ENCODE data around the gene DHRS7.

The DHRS7 gene

GRCh38 chr14:60184905-60185555 lies 19.8 kb upstream of the DHRS7 start:
- DNase-seq, result no peak

GRCh38 chr14:60184146-60184904 lies 19.1 kb upstream of the DHRS7 start:
- DNase-seq, result peak in 2 of 56 donors; percentile 6 to 50

GRCh38 chr14:60183741-60184140 lies 18.5 kb upstream of the DHRS7 start:
- no peak for DNase-seq

GRCh38 chr14:60183138-60183537 lies 17.9 kb upstream of the DHRS7 start:
- no peak for DNase-seq

- DNase-seq, result no peak
Observed at GRCh38 chr14:60179431-60179869, 14.3 kb upstream of the DHRS7 start.

- DNase-seq, result no peak
Observed at GRCh38 chr14:60178820-60179219, 13.6 kb upstream of the DHRS7 start.

GRCh38 chr14:60178164-60178563 lies 13.0 kb upstream of the DHRS7 start:
- DNase-seq, result no peak

- no peak for DNase-seq
Observed at GRCh38 chr14:60175255-60175902, 10.2 kb upstream of the DHRS7 start.

GRCh38 chr14:60174352-60175254 lies 9.4 kb upstream of the DHRS7 start:
- no peak for DNase-seq

GRCh38 chr14:60171690-60172089 lies 6.5 kb upstream of the DHRS7 start:
- no peak for DNase-seq

- DNase-seq, result no peak
Observed at GRCh38 chr14:60170948-60171347, 5.8 kb upstream of the DHRS7 start.

- DNase-seq, result no peak
Observed at GRCh38 chr14:60169722-60170121, 4.5 kb upstream of the DHRS7 start.

GRCh38 chr14:60166142-60166541 lies 944 bp upstream of the DHRS7 start:
- no peak for DNase-seq

- no peak for DNase-seq
Observed at GRCh38 chr14:60165547-60165876, 314 bp upstream of the DHRS7 start.

GRCh38 chr14:60164404-60164711 lies 840 bp downstream of the DHRS7 start:
- DNase-seq, result no peak

- no peak for DNase-seq
Observed at GRCh38 chr14:60163693-60164092, 1.5 kb downstream of the DHRS7 start.

GRCh38 chr14:60161196-60162107 lies 3.7 kb downstream of the DHRS7 start:
- DNase-seq, result no peak

- no peak for DNase-seq
Observed at GRCh38 chr14:60160422-60160821, 4.8 kb downstream of the DHRS7 start.

- no peak for DNase-seq
Observed at GRCh38 chr14:60154671-60155070, 10.5 kb downstream of the DHRS7 start.

- peak in 1 of 56 donors; percentile 2 for DNase-seq
Observed at GRCh38 chr14:60153991-60154390, 11.2 kb downstream of the DHRS7 start.

- DNase-seq, result peak in 45 of 56 donors; percentile 11 to 86 (median 51)
Observed at GRCh38 chr14:60151715-60152114, 13.5 kb downstream of the DHRS7 start.
